GM23338 (cell line): ENCODE data around the gene DAB1. TPM values are rescaled to one million over a fixed set of nuclear protein-coding genes. Genes with fewer than 3 reads are reported as not detected.

Experiments
- ATAC-seq: fragments of 200-7000 bp; cut with Tn5 transposase; 3 replicates; pipeline ENCODE4 v1.9.1; 2020
- DNase-seq: peaks from one replicate; pipeline ENCODE4 v3.0.0-alpha.2; 2015; ENCODE audit warnings: low spot score
- H2AFZ ChIP-seq: fragments of 200-600 bp; sonication (generic); 2 replicates; pipeline ENCODE4 v1.8.0; 2016; ENCODE audit warnings: antibody characterized with exemption, mild to moderate bottlenecking, moderate library complexity
- H3F3A ChIP-seq: fragments of 200-600 bp; sonication (generic); replicated peaks from 2 replicates; pipeline ENCODE4 v1.8.0; 2017; ENCODE audit warnings: antibody characterized with exemption, mixed run types, low read depth
- H3K27ac ChIP-seq: fragments of 200-600 bp; sonication (generic); 2 replicates; pipeline ENCODE4 v1.6.1; 2016; ENCODE audit warnings: low read depth
- H3K27me3 ChIP-seq: fragments of 200-600 bp; sonication (generic); 2 replicates; pipeline ENCODE4 v1.8.0; 2016; ENCODE audit warnings: mild to moderate bottlenecking, mixed run types, moderate library complexity; ENCODE audit not compliant: insufficient read depth
- H3K36me3 ChIP-seq: fragments of 200-600 bp; sonication (generic); 2 replicates; pipeline ENCODE4 v1.8.0; 2016; ENCODE audit warnings: mild to moderate bottlenecking; ENCODE audit not compliant: insufficient read depth
- H3K4me1 ChIP-seq: fragments of 200-600 bp; sonication (generic); 2 replicates; pipeline ENCODE4 v1.8.0; 2016; ENCODE audit warnings: mild to moderate bottlenecking, moderate library complexity; ENCODE audit not compliant: insufficient read depth
- H3K4me2 ChIP-seq: fragments of 200-600 bp; sonication (generic); 2 replicates; pipeline ENCODE4 v1.7.1; 2017; ENCODE audit warnings: mixed run types
- H3K4me3 ChIP-seq: fragments of 200-600 bp; sonication (generic); 2 replicates; pipeline ENCODE4 v1.6.1; 2016; ENCODE audit warnings: mixed run types
- H3K79me2 ChIP-seq: fragments of 200-600 bp; sonication (generic); replicated peaks from 2 replicates; pipeline ENCODE4 v1.8.0; 2017; ENCODE audit warnings: mild to moderate bottlenecking; ENCODE audit not compliant: insufficient read depth
- H3K9me2 ChIP-seq: fragments of 200-600 bp; sonication (generic); 2 replicates; pipeline ENCODE4 v1.8.0; 2017; ENCODE audit not compliant: insufficient read depth
- H4K20me1 ChIP-seq: fragments of 200-600 bp; sonication (generic); replicated peaks from 2 replicates; pipeline ENCODE4 v1.8.0; 2017; ENCODE audit warnings: mild to moderate bottlenecking; ENCODE audit not compliant: insufficient read depth
- H3K27ac Mint-ChIP-seq: 2 replicates; pipeline ENCODE4 v1.8.0; 2020; ENCODE audit warnings: inconsistent platforms, mild to moderate bottlenecking, moderate library complexity, mixed read lengths
- H3K27me3 Mint-ChIP-seq: 3 replicates; pipeline ENCODE4 v1.8.0; 2022; ENCODE audit warnings: low read depth, mild to moderate bottlenecking, moderate library complexity, mixed read lengths, inconsistent platforms; ENCODE audit not compliant: insufficient read depth, poor library complexity
- H3K36me3 Mint-ChIP-seq: 3 replicates; pipeline ENCODE4 v1.8.0; 2021; ENCODE audit warnings: low read depth, mild to moderate bottlenecking, inconsistent platforms, moderate library complexity, mixed read lengths
- H3K4me1 Mint-ChIP-seq: 3 replicates; pipeline ENCODE4 v1.8.0; 2020; ENCODE audit warnings: mild to moderate bottlenecking, inconsistent platforms, mixed read lengths
- H3K4me3 Mint-ChIP-seq: 3 replicates; pipeline ENCODE4 v1.8.0; 2021; ENCODE audit warnings: moderate library complexity, mild to moderate bottlenecking, inconsistent platforms, mixed read lengths
- H3K9me3 Mint-ChIP-seq: 3 replicates; pipeline ENCODE4 v1.8.0; 2020; ENCODE audit warnings: moderate library complexity, mild to moderate bottlenecking, inconsistent platforms, mixed read lengths
- CREB1 ChIP-seq: fragments of 250-450 bp; sonication (Bioruptor Pico); IDR thresholded peaks from 2 replicates; pipeline ENCODE4 v1.5.0; 2020; ENCODE audit warnings: low read depth, mild to moderate bottlenecking, moderate library complexity
- EZH2 ChIP-seq: fragments of 200-600 bp; sonication (generic); IDR thresholded peaks from one replicate; pipeline ENCODE4 v1.8.0; 2017; ENCODE audit warnings: antibody characterized with exemption, mild to moderate bottlenecking, low read depth; ENCODE audit not compliant: unreplicated experiment
- EZH2phosphoT487 ChIP-seq: fragments of 200-600 bp; sonication (generic); IDR thresholded peaks from one replicate; pipeline ENCODE4 v1.8.1; 2018; ENCODE audit warnings: antibody characterized with exemption; ENCODE audit not compliant: unreplicated experiment
- JUNB ChIP-seq: IDR thresholded peaks from one replicate; pipeline ENCODE4 v1.6.1; 2016; ENCODE audit warnings: antibody characterized with exemption; ENCODE audit not compliant: unreplicated experiment
- NANOG ChIP-seq: IDR thresholded peaks from 2 replicates; pipeline ENCODE4 v1.6.1; 2016; ENCODE audit warnings: antibody characterized with exemption, borderline replicate concordance
- POLR2AphosphoS5 ChIP-seq: IDR thresholded peaks from 2 replicates; pipeline ENCODE4 v1.6.1; 2016; ENCODE audit warnings: antibody characterized with exemption, low read depth
- STAT1 ChIP-seq: IDR thresholded peaks from one replicate; pipeline ENCODE4 v1.6.1; 2016; ENCODE audit warnings: antibody characterized with exemption; ENCODE audit not compliant: unreplicated experiment
- ZNF114 ChIP-seq: fragments of 250-450 bp; sonication (Bioruptor Pico); IDR thresholded peaks from 2 replicates; pipeline ENCODE4 v1.5.0; 2020; ENCODE audit warnings: mild to moderate bottlenecking, moderate library complexity
- ZNF331 ChIP-seq: fragments of 250-450 bp; sonication (Bioruptor Pico); IDR thresholded peaks from 2 replicates; pipeline ENCODE4 v1.5.0; 2020; ENCODE audit warnings: low read depth, mild to moderate bottlenecking, moderate library complexity
- polyA plus RNA-seq: library from polyadenylated mRNA; unstranded; fragments of >200 nt; fragmentation: Nextera tagmentation; extraction: Ambion mirVana; gene quantifications from 2 replicates; pipeline ENCODE4 v1.2.1, GENCODE V29; 2016
- total RNA-seq: library from RNA; depleted of rRNA; stranded (reverse); fragments of >200 nt; shearing (Covaris generic); gene quantifications from 2 replicates; pipeline ENCODE4 v1.2.3, GENCODE V29; 2014
- TF ChIP-seq, protein P1 (sequence below): IDR thresholded peaks from 2 replicates; pipeline ENCODE4 v1.6.1; 2016; ENCODE audit warnings: antibody characterized with exemption
- TF ChIP-seq, protein P2 (sequence below): fragments of 250-450 bp; sonication (Bioruptor Pico); IDR thresholded peaks from 2 replicates; pipeline ENCODE4 v1.5.0; 2020; ENCODE audit warnings: mild to moderate bottlenecking, moderate library complexity
- TF ChIP-seq, protein P3 (sequence below): IDR thresholded peaks from one replicate; pipeline ENCODE4 v1.6.1; 2018; ENCODE audit warnings: antibody characterized with exemption; ENCODE audit not compliant: unreplicated experiment

The DAB1 gene
- total and polyA plus RNA-seq, 2 experiments from 2014 or later = 12.8 to 14.5 TPM

DNA sequence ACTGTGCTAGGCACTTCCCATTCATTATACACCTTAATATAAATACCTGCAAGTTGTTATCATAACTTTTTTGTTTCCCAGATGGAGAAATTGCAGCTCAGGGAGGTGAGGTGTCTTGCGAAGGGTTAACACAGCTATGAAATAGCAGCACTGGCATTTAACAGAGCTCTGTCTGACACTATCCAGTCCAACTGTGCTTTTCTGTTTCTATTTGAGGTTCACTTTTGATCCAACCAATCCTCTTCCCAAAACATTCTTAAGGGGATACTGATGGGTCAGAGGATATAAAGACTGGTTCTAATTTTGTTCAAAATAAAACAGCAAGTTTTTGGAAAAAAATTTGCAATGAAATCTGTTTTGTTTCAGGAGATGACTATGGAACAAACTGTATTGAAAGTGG is 411.5 kb downstream of the DAB1 start:
- Histone ChIP-seq H3F3A (no peaks in the 10 kb centered on the region), H3K9me2 (no peaks in the 10 kb centered on the region), H3K4me2 (no peak overlapping the region), H4K20me1 (no peaks in the 10 kb centered on the region; the same call in 1 of the 2 replicates), H2AFZ (no peak overlapping the region), H3K79me2 (no peaks in the 10 kb centered on the region), H3K27ac (no peak overlapping the region), H3K27me3 (no peaks in the 10 kb centered on the region), H3K36me3 (no peaks in the 10 kb centered on the region), H3K4me3 (no peak overlapping the region), H3K4me1 (no peaks in the 10 kb centered on the region)
- Mint-ChIP-seq H3K36me3 (no peaks in the 10 kb centered on the region), H3K9me3 (no peaks in the 10 kb centered on the region), H3K27me3 (peaks cover 5% of the 10 kb centered on the region), H3K4me1 (peaks cover 9% of the 10 kb centered on the region), H3K4me3 (no peak overlapping the region), H3K27ac (no peak overlapping the region)
- DNase-seq (no peak), ATAC-seq (no peak)
- TF ChIP-seq NANOG = no peak
- TF ChIP-seq ZNF114 (CRISPR knock-in tag) = no peak
- TF ChIP-seq JUNB = no peak
- no peak for TF ChIP-seq CREB1 (CRISPR knock-in tag)

DNA sequence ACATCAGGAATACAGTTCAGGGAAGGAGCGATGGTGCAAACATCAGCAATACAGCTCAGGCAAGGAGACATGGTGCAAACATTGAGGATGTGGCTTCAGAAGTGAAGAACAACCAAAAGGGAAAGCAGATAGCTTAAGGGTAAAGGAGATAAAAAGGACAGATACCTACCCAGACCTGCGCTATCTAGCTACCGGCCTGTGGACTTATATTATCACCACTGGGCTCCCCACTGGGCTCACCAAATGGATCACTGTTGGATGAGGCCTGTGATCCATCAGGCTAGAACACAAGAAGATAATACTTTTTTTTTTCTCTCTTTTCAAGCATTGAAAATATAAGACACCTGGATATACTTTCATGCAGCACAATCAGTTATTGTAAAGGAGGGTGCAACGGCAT is 413.3 kb downstream of the DAB1 start:
- Histone ChIP-seq H3K4me1 (no peaks in the 10 kb centered on the region), H3K27ac (no peak overlapping the region), H4K20me1 (no peaks in the 10 kb centered on the region), H3F3A (no peaks in the 10 kb centered on the region), H3K27me3 (no peaks in the 10 kb centered on the region), H3K4me3 (no peak overlapping the region), H3K4me2 (no peak overlapping the region), H3K79me2 (no peaks in the 10 kb centered on the region), H3K36me3 (no peaks in the 10 kb centered on the region), H2AFZ (no peak overlapping the region), H3K9me2 (no peaks in the 10 kb centered on the region)
- Mint-ChIP-seq H3K27ac (no peak overlapping the region), H3K36me3 (no peaks in the 10 kb centered on the region), H3K4me1 (no peaks in the 10 kb centered on the region), H3K27me3 (peaks cover 5% of the 10 kb centered on the region), H3K9me3 (no peaks in the 10 kb centered on the region), H3K4me3 (no peak overlapping the region)
- no peak for ATAC-seq
- DNase-seq = no peak
- no peak for TF ChIP-seq EZH2
- TF ChIP-seq ZNF114 (CRISPR knock-in tag) = no peak
- no peak for TF ChIP-seq EZH2phosphoT487
- no peak for TF ChIP-seq POLR2AphosphoS5
- TF ChIP-seq, protein P1, sequence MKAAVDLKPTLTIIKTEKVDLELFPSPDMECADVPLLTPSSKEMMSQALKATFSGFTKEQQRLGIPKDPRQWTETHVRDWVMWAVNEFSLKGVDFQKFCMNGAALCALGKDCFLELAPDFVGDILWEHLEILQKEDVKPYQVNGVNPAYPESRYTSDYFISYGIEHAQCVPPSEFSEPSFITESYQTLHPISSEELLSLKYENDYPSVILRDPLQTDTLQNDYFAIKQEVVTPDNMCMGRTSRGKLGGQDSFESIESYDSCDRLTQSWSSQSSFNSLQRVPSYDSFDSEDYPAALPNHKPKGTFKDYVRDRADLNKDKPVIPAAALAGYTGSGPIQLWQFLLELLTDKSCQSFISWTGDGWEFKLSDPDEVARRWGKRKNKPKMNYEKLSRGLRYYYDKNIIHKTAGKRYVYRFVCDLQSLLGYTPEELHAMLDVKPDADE = no peak
- TF ChIP-seq, protein P2, sequence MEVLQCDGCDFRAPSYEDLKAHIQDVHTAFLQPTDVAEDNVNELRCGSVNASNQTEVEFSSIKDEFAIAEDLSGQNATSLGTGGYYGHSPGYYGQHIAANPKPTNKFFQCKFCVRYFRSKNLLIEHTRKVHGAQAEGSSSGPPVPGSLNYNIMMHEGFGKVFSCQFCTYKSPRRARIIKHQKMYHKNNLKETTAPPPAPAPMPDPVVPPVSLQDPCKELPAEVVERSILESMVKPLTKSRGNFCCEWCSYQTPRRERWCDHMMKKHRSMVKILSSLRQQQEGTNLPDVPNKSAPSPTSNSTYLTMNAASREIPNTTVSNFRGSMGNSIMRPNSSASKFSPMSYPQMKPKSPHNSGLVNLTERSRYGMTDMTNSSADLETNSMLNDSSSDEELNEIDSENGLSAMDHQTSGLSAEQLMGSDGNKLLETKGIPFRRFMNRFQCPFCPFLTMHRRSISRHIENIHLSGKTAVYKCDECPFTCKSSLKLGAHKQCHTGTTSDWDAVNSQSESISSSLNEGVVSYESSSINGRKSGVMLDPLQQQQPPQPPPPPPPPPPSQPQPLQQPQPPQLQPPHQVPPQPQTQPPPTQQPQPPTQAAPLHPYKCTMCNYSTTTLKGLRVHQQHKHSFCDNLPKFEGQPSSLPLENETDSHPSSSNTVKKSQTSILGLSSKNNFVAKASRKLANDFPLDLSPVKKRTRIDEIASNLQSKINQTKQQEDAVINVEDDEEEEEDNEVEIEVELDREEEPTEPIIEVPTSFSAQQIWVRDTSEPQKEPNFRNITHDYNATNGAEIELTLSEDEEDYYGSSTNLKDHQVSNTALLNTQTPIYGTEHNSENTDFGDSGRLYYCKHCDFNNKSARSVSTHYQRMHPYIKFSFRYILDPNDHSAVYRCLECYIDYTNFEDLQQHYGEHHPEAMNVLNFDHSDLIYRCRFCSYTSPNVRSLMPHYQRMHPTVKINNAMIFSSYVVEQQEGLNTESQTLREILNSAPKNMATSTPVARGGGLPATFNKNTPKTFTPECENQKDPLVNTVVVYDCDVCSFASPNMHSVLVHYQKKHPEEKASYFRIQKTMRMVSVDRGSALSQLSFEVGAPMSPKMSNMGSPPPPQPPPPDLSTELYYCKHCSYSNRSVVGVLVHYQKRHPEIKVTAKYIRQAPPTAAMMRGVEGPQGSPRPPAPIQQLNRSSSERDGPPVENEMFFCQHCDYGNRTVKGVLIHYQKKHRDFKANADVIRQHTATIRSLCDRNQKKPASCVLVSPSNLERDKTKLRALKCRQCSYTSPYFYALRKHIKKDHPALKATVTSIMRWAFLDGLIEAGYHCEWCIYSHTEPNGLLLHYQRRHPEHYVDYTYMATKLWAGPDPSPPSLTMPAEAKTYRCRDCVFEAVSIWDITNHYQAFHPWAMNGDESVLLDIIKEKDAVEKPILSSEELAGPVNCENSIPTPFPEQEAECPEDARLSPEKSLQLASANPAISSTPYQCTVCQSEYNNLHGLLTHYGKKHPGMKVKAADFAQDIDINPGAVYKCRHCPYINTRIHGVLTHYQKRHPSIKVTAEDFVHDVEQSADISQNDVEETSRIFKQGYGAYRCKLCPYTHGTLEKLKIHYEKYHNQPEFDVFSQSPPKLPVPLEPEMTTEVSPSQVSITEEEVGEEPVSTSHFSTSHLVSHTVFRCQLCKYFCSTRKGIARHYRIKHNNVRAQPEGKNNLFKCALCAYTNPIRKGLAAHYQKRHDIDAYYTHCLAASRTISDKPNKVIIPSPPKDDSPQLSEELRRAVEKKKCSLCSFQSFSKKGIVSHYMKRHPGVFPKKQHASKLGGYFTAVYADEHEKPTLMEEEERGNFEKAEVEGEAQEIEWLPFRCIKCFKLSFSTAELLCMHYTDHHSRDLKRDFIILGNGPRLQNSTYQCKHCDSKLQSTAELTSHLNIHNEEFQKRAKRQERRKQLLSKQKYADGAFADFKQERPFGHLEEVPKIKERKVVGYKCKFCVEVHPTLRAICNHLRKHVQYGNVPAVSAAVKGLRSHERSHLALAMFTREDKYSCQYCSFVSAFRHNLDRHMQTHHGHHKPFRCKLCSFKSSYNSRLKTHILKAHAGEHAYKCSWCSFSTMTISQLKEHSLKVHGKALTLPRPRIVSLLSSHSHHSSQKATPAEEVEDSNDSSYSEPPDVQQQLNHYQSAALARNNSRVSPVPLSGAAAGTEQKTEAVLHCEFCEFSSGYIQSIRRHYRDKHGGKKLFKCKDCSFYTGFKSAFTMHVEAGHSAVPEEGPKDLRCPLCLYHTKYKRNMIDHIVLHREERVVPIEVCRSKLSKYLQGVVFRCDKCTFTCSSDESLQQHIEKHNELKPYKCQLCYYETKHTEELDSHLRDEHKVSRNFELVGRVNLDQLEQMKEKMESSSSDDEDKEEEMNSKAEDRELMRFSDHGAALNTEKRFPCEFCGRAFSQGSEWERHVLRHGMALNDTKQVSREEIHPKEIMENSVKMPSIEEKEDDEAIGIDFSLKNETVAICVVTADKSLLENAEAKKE (CRISPR knock-in tag) = no peak
- no peak for TF ChIP-seq STAT1
- TF ChIP-seq JUNB = no peak
- no peak for TF ChIP-seq ZNF331
- TF ChIP-seq, protein P3, sequence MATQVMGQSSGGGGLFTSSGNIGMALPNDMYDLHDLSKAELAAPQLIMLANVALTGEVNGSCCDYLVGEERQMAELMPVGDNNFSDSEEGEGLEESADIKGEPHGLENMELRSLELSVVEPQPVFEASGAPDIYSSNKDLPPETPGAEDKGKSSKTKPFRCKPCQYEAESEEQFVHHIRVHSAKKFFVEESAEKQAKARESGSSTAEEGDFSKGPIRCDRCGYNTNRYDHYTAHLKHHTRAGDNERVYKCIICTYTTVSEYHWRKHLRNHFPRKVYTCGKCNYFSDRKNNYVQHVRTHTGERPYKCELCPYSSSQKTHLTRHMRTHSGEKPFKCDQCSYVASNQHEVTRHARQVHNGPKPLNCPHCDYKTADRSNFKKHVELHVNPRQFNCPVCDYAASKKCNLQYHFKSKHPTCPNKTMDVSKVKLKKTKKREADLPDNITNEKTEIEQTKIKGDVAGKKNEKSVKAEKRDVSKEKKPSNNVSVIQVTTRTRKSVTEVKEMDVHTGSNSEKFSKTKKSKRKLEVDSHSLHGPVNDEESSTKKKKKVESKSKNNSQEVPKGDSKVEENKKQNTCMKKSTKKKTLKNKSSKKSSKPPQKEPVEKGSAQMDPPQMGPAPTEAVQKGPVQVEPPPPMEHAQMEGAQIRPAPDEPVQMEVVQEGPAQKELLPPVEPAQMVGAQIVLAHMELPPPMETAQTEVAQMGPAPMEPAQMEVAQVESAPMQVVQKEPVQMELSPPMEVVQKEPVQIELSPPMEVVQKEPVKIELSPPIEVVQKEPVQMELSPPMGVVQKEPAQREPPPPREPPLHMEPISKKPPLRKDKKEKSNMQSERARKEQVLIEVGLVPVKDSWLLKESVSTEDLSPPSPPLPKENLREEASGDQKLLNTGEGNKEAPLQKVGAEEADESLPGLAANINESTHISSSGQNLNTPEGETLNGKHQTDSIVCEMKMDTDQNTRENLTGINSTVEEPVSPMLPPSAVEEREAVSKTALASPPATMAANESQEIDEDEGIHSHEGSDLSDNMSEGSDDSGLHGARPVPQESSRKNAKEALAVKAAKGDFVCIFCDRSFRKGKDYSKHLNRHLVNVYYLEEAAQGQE = no peak
- TF ChIP-seq CREB1 (CRISPR knock-in tag) = no peak
- TF ChIP-seq NANOG = no peak
